ENCODE measurements around the gene UQCC3.
A peak's percentile ranks its signal among the peaks of the same experiment; 100 is the strongest.
"Not testable (repeated sequence)": the region's sequence is repeated elsewhere in the genome, so short reads cannot be mapped to it uniquely, and the experiment has no call there.

Gene UQCC3

GRCh38 chr11:62703921-62704320 is 32.4 kb downstream of the UQCC3 start:
- H3K36me3 ChIP-seq (ENCODE audit: insufficient read depth, low read length); H3K4me1 ChIP-seq (ENCODE audit: insufficient read depth, low read length); H3K9ac ChIP-seq (ENCODE audit: low read depth, low read length); H3K9me3 ChIP-seq (ENCODE audit: control insufficient read depth, insufficient read depth, low read length): not testable (repeated sequence)

- Histone ChIP-seq H3K4me1 (ENCODE audit: insufficient read depth, low read length) (no peaks in the 10 kb centered on the region), H3K36me3 (ENCODE audit: insufficient read depth, low read length) (no peaks in the 10 kb centered on the region), H3K9ac (ENCODE audit: low read depth, low read length) (peak overlapping the region; percentile 74; the same call in 1 of the 2 replicates), H3K9me3 (ENCODE audit: control insufficient read depth, insufficient read depth, low read length) (no peaks in the 10 kb centered on the region)
These were observed 33.9 kb downstream of the UQCC3 start for GRCh38 chr11:62705413-62705812.

- Histone ChIP-seq H3K4me1 (ENCODE audit: insufficient read depth, low read length) (no peaks in the 10 kb centered on the region), H3K9me3 (ENCODE audit: control insufficient read depth, insufficient read depth, low read length) (no peaks in the 10 kb centered on the region), H3K9ac (ENCODE audit: low read depth, low read length) (peak overlapping the region; percentile 74), H3K36me3 (ENCODE audit: insufficient read depth, low read length) (no peaks in the 10 kb centered on the region)
These were observed 34.7 kb downstream of the UQCC3 start for GRCh38 chr11:62705880-62706849.

- no peaks in the 10 kb centered on the region for H3K9me3 ChIP-seq (ENCODE audit: control insufficient read depth, insufficient read depth, low read length)
- no peaks in the 10 kb centered on the region for H3K36me3 ChIP-seq (ENCODE audit: insufficient read depth, low read length)
- no peaks in the 10 kb centered on the region for H3K4me1 ChIP-seq (ENCODE audit: insufficient read depth, low read length)
- H3K9ac ChIP-seq (ENCODE audit: low read depth, low read length), result peak overlapping the region; percentile 70
These were observed 35.4 kb downstream of the UQCC3 start for GRCh38 chr11:62706850-62707247.

GRCh38 chr11:62707277-62707861 is 35.9 kb downstream of the UQCC3 start, which contains the start of the genes BSCL2 and GNG3:
Gene BSCL2 (minus strand): TSS chr11:62707424. CDS start chr11:62707195, 229 bp downstream.
Gene GNG3 (plus strand): TSS chr11:62707676. CDS start chr11:62708296, 620 bp downstream.
- no peaks in the 10 kb centered on the region for H3K9me3 ChIP-seq (ENCODE audit: control insufficient read depth, insufficient read depth, low read length)
- H3K36me3 ChIP-seq (ENCODE audit: insufficient read depth, low read length), result no peaks in the 10 kb centered on the region
- H3K9ac ChIP-seq (ENCODE audit: low read depth, low read length), result peak within 1 kb of the TSS; percentile 70
- no peaks in the 10 kb centered on the region for H3K4me1 ChIP-seq (ENCODE audit: insufficient read depth, low read length)

DNA sequence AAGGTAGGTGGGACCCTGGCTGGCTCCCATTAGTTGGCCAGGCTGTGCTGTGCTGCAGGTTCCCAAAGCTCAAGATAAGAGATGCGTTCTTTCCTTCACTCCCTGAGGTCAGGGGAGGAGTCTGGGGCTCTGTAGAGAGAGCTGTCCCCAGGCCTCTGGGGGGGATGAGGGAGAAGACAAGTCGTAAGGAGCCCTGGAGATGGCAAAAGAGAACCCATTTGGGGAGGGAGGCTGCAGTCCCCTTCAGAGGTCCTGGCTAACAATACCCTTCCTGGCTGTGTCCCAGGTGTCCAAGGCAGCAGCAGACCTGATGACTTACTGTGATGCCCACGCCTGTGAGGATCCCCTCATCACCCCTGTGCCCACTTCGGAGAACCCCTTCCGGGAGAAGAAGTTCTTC is 36.9 kb downstream of the UQCC3 start:
- H3K9ac ChIP-seq (ENCODE audit: low read depth, low read length), result peak overlapping the region; percentile 89; the same call in 1 of the 2 replicates
- no peaks in the 10 kb centered on the region for H3K9me3 ChIP-seq (ENCODE audit: control insufficient read depth, insufficient read depth, low read length)
- H3K4me1 ChIP-seq (ENCODE audit: insufficient read depth, low read length), result no peaks in the 10 kb centered on the region
- no peaks in the 10 kb centered on the region for H3K36me3 ChIP-seq (ENCODE audit: insufficient read depth, low read length)

DNA sequence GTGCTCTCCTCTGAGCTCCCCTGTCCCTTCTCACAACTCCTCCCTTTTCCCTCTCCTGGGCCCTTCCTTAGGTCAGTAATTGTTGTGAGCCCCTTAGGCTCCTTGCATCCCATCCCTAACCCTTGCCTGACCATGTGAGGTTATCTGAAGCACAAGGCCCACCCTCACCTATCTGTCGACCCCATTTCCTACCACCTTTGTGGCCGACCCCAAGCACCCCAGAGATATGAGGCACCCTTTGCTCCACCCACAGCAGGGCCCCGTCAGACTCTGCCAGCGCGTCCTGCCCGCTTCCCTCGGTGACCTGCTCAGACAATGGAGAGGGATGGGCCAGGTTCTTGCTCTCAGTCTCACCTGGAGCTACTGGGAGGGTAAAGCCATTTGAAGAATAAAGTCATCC is 37.3 kb downstream of the UQCC3 start:
- H3K9ac ChIP-seq (ENCODE audit: low read depth, low read length), result peak overlapping the region; percentile 89
- H3K36me3 ChIP-seq (ENCODE audit: insufficient read depth, low read length), result no peaks in the 10 kb centered on the region
- no peaks in the 10 kb centered on the region for H3K4me1 ChIP-seq (ENCODE audit: insufficient read depth, low read length)
- no peaks in the 10 kb centered on the region for H3K9me3 ChIP-seq (ENCODE audit: control insufficient read depth, insufficient read depth, low read length)

DNA sequence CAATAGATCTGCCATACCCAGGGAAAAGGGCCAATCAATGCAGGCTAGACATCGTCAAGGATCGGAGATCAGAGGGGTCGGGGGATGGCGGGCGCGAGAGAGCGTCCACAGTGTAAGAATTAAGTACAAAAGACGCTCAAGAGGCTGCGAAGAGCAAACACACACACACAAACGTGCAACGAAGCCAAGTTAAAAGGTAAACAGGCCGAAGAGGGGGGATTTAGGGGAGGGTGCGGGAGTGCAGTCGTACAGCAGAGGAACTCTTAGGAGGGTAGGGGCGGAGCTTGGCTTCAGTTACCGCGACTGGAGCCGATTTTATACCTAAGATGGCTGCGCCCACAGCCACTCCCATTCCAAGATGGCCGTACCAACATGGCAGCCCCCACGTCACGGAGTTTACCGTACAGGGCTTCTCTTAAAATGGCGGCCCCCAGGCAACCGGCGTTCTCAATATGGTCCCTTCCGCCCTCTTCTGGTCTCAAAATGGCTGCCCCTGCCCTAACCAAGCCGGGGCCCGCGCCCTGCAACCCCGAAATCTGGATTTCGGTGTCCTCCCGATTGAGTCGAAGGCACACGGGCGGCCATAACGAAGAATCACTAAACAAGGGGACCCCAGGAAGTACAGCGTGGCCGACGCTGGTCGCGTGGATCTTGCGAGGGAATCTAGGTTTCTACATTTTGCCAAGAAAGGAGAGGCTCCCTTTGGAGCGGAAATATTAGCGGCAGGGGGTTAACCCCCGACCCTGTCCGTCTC is 38.0 kb downstream of the UQCC3 start:
- H3K36me3 ChIP-seq (ENCODE audit: insufficient read depth, low read length), result no peaks in the 10 kb centered on the region; the same call in 1 of the 2 replicates
- no peaks in the 10 kb centered on the region for H3K9me3 ChIP-seq (ENCODE audit: control insufficient read depth, insufficient read depth, low read length)
- H3K9ac ChIP-seq (ENCODE audit: low read depth, low read length), result peak overlapping the region; percentile 89
- no peaks in the 10 kb centered on the region for H3K4me1 ChIP-seq (ENCODE audit: insufficient read depth, low read length)

- Histone ChIP-seq H3K36me3 (ENCODE audit: insufficient read depth, low read length) (peaks cover 3% of the 10 kb centered on the region), H3K4me1 (ENCODE audit: insufficient read depth, low read length) (no peaks in the 10 kb centered on the region), H3K9ac (ENCODE audit: low read depth, low read length) (peak overlapping the region; percentile 89), H3K9me3 (ENCODE audit: control insufficient read depth, insufficient read depth, low read length) (no peaks in the 10 kb centered on the region)
These were observed 38.5 kb downstream of the UQCC3 start for GRCh38 chr11:62710001-62710345.

DNA sequence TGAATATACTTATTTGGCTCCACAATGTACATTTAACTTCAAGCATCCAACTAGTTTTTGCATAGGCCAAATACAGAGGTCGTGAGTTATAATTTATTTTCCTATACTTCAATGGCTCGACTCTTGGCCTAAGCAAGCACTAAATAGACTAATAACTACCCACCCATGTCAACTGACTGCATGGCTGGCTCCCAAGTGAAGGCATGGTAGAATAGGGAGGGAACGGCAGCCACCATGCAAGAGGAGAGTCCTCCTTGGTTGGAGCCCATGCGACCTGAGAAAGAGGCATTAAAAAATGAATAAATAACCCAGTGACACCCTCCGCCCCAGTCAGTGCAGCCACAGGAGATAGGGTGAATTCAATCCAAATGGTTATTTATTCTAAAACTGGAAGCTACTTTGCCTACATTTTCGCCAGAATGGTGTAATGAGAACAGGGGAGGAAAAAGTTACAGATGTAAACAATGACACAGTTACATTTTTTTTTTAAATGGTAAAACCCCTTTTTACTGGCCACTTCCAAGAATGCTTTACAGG is 40.9 kb downstream of the UQCC3 start:
- Histone ChIP-seq H3K9ac (ENCODE audit: low read depth, low read length) (no peak overlapping the region), H3K4me1 (ENCODE audit: insufficient read depth, low read length) (no peaks in the 10 kb centered on the region), H3K9me3 (ENCODE audit: control insufficient read depth, insufficient read depth, low read length) (no peaks in the 10 kb centered on the region), H3K36me3 (ENCODE audit: insufficient read depth, low read length) (peaks cover 23% of the 10 kb centered on the region)

GRCh38 chr11:62712861-62713260 is 41.4 kb downstream of the UQCC3 start:
- H3K36me3 ChIP-seq (ENCODE audit: insufficient read depth, low read length), result peaks cover 23% of the 10 kb centered on the region
- H3K9ac ChIP-seq (ENCODE audit: low read depth, low read length), result no peak overlapping the region
- no peaks in the 10 kb centered on the region for H3K4me1 ChIP-seq (ENCODE audit: insufficient read depth, low read length)
- no peaks in the 10 kb centered on the region for H3K9me3 ChIP-seq (ENCODE audit: control insufficient read depth, insufficient read depth, low read length)

DNA sequence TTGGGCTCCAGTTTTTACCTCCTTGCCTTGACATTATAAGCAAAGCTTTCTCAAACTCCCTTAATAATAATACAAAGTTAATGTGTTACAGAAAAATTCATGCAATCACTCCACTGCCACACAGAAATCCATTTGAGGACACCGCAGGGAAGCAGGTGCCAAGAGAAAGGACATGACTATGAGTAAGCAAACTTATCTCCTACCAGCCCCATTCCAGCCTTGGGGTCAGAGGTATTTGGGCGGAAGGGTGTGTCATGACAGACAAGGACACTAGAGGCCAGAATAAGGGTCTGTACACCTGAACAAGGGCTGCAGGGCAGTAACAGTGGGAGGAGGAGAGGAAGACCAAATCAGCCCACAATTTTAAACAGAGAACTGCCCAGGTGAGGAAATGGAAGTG is 41.9 kb downstream of the UQCC3 start:
- Histone ChIP-seq H3K9ac (ENCODE audit: low read depth, low read length) (no peak overlapping the region), H3K36me3 (ENCODE audit: insufficient read depth, low read length) (peaks cover 23% of the 10 kb centered on the region), H3K4me1 (ENCODE audit: insufficient read depth, low read length) (no peaks in the 10 kb centered on the region), H3K9me3 (ENCODE audit: control insufficient read depth, insufficient read depth, low read length) (no peaks in the 10 kb centered on the region)

DNA sequence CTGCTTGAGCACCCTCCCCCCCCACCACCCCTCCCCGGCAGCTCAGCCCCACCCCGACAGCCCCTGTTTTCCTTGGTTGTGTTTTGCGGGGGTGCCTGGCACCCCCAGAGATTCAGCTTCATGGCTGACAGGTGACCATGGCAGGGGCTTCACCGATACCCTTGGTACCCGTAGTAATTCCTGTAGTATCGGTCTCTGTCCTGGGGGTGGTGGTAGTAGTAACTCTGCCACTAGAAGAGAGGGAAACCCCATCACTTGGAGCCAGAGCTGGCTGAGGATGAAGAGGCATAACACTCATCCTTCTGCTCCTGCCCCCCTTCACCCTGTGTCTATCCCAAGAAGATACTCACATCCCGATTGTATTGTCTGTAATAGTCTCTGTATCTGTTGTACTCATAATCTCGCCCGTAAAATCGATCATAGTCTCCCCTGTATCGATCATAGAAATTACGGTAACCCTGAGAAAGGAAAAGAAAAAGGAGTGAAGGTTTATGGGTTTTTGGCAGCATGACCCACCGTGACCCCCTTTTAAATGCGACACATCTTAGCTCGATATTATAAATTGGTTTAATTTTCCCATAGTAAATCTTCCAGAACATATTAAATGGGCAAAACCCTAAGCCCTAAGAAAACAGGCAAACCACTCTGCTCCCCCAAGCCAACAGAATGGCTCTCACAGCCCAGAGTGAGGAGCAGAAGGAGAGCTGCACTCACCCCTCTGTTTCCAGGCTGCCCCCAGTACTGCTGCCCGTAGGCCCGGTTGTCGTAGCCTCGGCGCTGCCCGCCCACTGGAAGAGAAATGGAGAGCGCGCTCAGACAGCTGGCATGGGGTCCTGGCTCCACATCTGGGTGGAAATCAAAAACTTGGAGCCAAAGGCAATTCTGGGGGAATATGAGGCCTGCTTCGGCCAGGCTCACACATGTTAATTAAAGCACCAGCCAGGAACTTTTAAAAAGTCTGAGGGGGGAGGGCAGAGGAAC is 44.0 kb downstream of the UQCC3 start:
- Histone ChIP-seq H3K4me1 (ENCODE audit: insufficient read depth, low read length) (no peaks in the 10 kb centered on the region), H3K9ac (ENCODE audit: low read depth, low read length) (no peak overlapping the region), H3K9me3 (ENCODE audit: control insufficient read depth, insufficient read depth, low read length) (no peaks in the 10 kb centered on the region), H3K36me3 (ENCODE audit: insufficient read depth, low read length) (peaks cover 34% of the 10 kb centered on the region)
